H9 (cell line): ENCODE measurements around the gene NFATC1. TPM values are rescaled to one million over a fixed set of nuclear protein-coding genes. Genes with fewer than 3 reads are reported as not detected.

Experiments
- DNase-seq: peaks from one replicate; pipeline ENCODE4 v3.0.0-alpha.2; 2017
- H2AFZ ChIP-seq: one replicate; pipeline ENCODE4 v1.6.1; 2013; ENCODE audit warnings: mild to moderate bottlenecking, low read length, control low read depth, moderate library complexity
- H2AK5ac ChIP-seq: 2 replicates; pipeline ENCODE4 v1.6.1; 2013; ENCODE audit warnings: low read length, control low read depth, mixed read lengths; ENCODE audit not compliant: insufficient read length
- H2BK120ac ChIP-seq: one replicate; pipeline ENCODE4 v1.6.1; 2013; ENCODE audit warnings: low read depth, mild to moderate bottlenecking, low read length, control low read depth, inconsistent platforms; ENCODE audit not compliant: poor library complexity, severe bottlenecking
- H2BK12ac ChIP-seq: 2 replicates; pipeline ENCODE4 v1.6.1; 2013; ENCODE audit warnings: low read length, control low read depth, mixed read lengths, low read depth; ENCODE audit not compliant: insufficient read length
- H2BK15ac ChIP-seq: 2 replicates; pipeline ENCODE4 v1.6.1; 2013; ENCODE audit warnings: low read depth, low read length, control low read depth
- H2BK20ac ChIP-seq: one replicate; pipeline ENCODE4 v1.6.1; 2013; ENCODE audit warnings: low read depth, mild to moderate bottlenecking, low read length, control low read depth, inconsistent platforms; ENCODE audit not compliant: poor library complexity, severe bottlenecking
- H2BK5ac ChIP-seq: 2 replicates; pipeline ENCODE4 v1.6.1; 2013; ENCODE audit warnings: low read length, control low read depth, mixed read lengths; ENCODE audit not compliant: insufficient read length
- H3K14ac ChIP-seq: 2 replicates; pipeline ENCODE4 v1.6.1; 2013; ENCODE audit warnings: low read length, control low read depth; ENCODE audit not compliant: insufficient read depth
- H3K18ac ChIP-seq: 2 replicates; pipeline ENCODE4 v1.6.1; 2013; ENCODE audit warnings: low read depth, mild to moderate bottlenecking, mixed read lengths, low read length, control low read depth; ENCODE audit not compliant: insufficient read length
- H3K23ac ChIP-seq: 2 replicates; pipeline ENCODE4 v1.6.1; 2013; ENCODE audit warnings: low read length, control low read depth, mixed read lengths, low read depth; ENCODE audit not compliant: insufficient read length
- H3K23me2 ChIP-seq: 2 replicates; pipeline ENCODE4 v1.6.1; 2013; ENCODE audit warnings: low read depth, mild to moderate bottlenecking, mixed read lengths, low read length, control low read depth; ENCODE audit not compliant: insufficient read length, poor library complexity, severe bottlenecking
- H3K27ac ChIP-seq: 2 replicates; pipeline ENCODE4 v1.5.1; 2013; ENCODE audit warnings: low read length, control low read depth, mixed read lengths, low read depth; ENCODE audit not compliant: insufficient read length
- H3K27me3 ChIP-seq: 2 replicates; pipeline ENCODE4 v1.6.1; 2013; ENCODE audit warnings: low read length, control low read depth, inconsistent platforms; ENCODE audit not compliant: insufficient read depth
- H3K4ac ChIP-seq: 2 replicates; pipeline ENCODE4 v1.6.1; 2013; ENCODE audit warnings: low read depth, mild to moderate bottlenecking, control low read depth, inconsistent platforms, low read length, moderate library complexity
- H3K4me1 ChIP-seq: 2 replicates; pipeline ENCODE4 v1.6.1; 2013; ENCODE audit warnings: low read length, control low read depth, inconsistent platforms; ENCODE audit not compliant: insufficient read depth
- H3K4me2 ChIP-seq: 2 replicates; pipeline ENCODE4 v1.6.1; 2013; ENCODE audit warnings: low read length, control low read depth, mixed read lengths; ENCODE audit not compliant: insufficient read length, insufficient read depth
- H3K56ac ChIP-seq: 2 replicates; pipeline ENCODE4 v1.6.1; 2013; ENCODE audit warnings: low read depth, mild to moderate bottlenecking, mixed read lengths, low read length, control low read depth; ENCODE audit not compliant: insufficient read length
- H3K79me1 ChIP-seq: 2 replicates; pipeline ENCODE4 v1.6.1; 2013; ENCODE audit warnings: low read depth, mild to moderate bottlenecking, moderate library complexity, low read length, control low read depth, inconsistent platforms; ENCODE audit not compliant: insufficient read depth, poor library complexity, severe bottlenecking
- H3K79me2 ChIP-seq: 2 replicates; pipeline ENCODE4 v1.6.1; 2013; ENCODE audit warnings: low read length, control low read depth, inconsistent platforms; ENCODE audit not compliant: insufficient read depth
- H3K9ac ChIP-seq: 2 replicates; pipeline ENCODE4 v1.6.1; 2013; ENCODE audit warnings: low read length, control low read depth, mixed read lengths; ENCODE audit not compliant: insufficient read length; ENCODE audit errors: extremely low read depth
- H3K9me3 ChIP-seq: one replicate; pipeline ENCODE4 v1.6.1; 2013; ENCODE audit warnings: low read depth, low read length, inconsistent platforms; ENCODE audit not compliant: control insufficient read depth
- H3T11ph ChIP-seq: one replicate; pipeline ENCODE4 v1.6.1; 2013; ENCODE audit warnings: mild to moderate bottlenecking, low read length, control low read depth, inconsistent platforms
- H4K20me1 ChIP-seq: one replicate; pipeline ENCODE4 v1.6.1; 2013; ENCODE audit not compliant: control insufficient read depth, insufficient read length, insufficient read depth
- H4K5ac ChIP-seq: 2 replicates; pipeline ENCODE4 v1.6.1; 2013; ENCODE audit warnings: low read depth, mild to moderate bottlenecking, mixed read lengths, low read length, control low read depth; ENCODE audit not compliant: insufficient read length
- H4K8ac ChIP-seq: replicated peaks from 2 replicates; pipeline ENCODE4 v1.6.1; 2013; ENCODE audit warnings: low read length, control low read depth, mixed read lengths, low read depth; ENCODE audit not compliant: insufficient read length
- H4K91ac ChIP-seq: 2 replicates; pipeline ENCODE4 v1.6.1; 2013; ENCODE audit warnings: low read depth, mild to moderate bottlenecking, moderate library complexity, mixed read lengths, low read length, control low read depth; ENCODE audit not compliant: insufficient read length
- H3K27ac Mint-ChIP-seq, 3 experiments: 2 replicates in 2 of 3; 3 replicates in 1 of 3; pipeline ENCODE4 v1.8.0; 2020 to 2021; ENCODE audit warnings: mixed read lengths in 3 of 3, mild to moderate bottlenecking in 1 of 3, moderate library complexity in 1 of 3
- H3K27me3 Mint-ChIP-seq: 2 replicates; pipeline ENCODE4 v1.8.0; 2021; ENCODE audit warnings: low read depth, mild to moderate bottlenecking, moderate library complexity, mixed read lengths
- H3K36me3 Mint-ChIP-seq, 3 experiments: 2 replicates in 2 of 3; 3 replicates in 1 of 3; pipeline ENCODE4 v1.8.0; 2020 to 2021; ENCODE audit warnings: low read depth in 3 of 3, mixed read lengths in 3 of 3; ENCODE audit not compliant: insufficient read depth in 1 of 3
- H3K4me1 Mint-ChIP-seq, 2 experiments: 2 replicates each; pipeline ENCODE4 v1.8.0; 2020; ENCODE audit warnings: mixed read lengths in 2 of 2
- H3K4me3 Mint-ChIP-seq, 2 experiments: 2 replicates in 1 of 2; 3 replicates in 1 of 2; pipeline ENCODE4 v1.8.0; 2020 to 2021; ENCODE audit warnings: mild to moderate bottlenecking in 2 of 2, mixed read lengths in 2 of 2, moderate library complexity in 1 of 2
- H3K9me3 Mint-ChIP-seq, 2 experiments: 2 replicates in 1 of 2; 3 replicates in 1 of 2; pipeline ENCODE4 v1.8.0; 2020; ENCODE audit warnings: mild to moderate bottlenecking in 2 of 2, mixed read lengths in 2 of 2, moderate library complexity in 1 of 2
- CTCF ChIP-seq: fragments of 200-600 bp; sonication (generic); conservative IDR thresholded peaks from 3 replicates; pipeline ENCODE4 v1.8.0; 2021; ENCODE audit warnings: antibody characterized with exemption, mild to moderate bottlenecking
- WGBS: extraction: QIAGEN DNeasy Blood & Tissue Kit; methylation state at CpG from one replicate; pipeline ENCODE4 v1.1.7; 2013; ENCODE audit warnings: missing lambda C conversion rate, low lambda C conversion rate, mixed read lengths; ENCODE audit not compliant: insufficient read length; ENCODE audit errors: extremely low coverage; 5-methylcytosine and 5-hydroxymethylcytosine counted together
- total RNA-seq: library from RNA; stranded (reverse); gene quantifications from 2 replicates; pipeline ENCODE4 v1.2.1, GENCODE V29; 2021

The NFATC1 gene
- total RNA-seq, 1 experiment from 2014 or later, result 5.5 TPM

GRCh38 chr18:79508565-79509535, 113.1 kb downstream of the NFATC1 start:
- H3K4me3 Mint-ChIP-seq, result peak overlapping the region in 1 of 2 experiments; percentile 33; a peak in 2 of 5 replicates
- Histone ChIP-seq H3K9ac (no peak overlapping the region), H2BK20ac (no peak overlapping the region), H3K27me3 (no peaks in the 10 kb centered on the region; the same call in 1 of the 2 replicates), H4K91ac (no peak overlapping the region), H3K79me2 (no peaks in the 10 kb centered on the region), H3K79me1 (no peaks in the 10 kb centered on the region), H3K4me2 (peak overlapping the region; percentile 18), H3K23me2 (no peaks in the 10 kb centered on the region), H4K20me1 (no peaks in the 10 kb centered on the region), H3T11ph (no peak overlapping the region), H3K56ac (no peak overlapping the region), H4K8ac (no peak overlapping the region), H2BK5ac (no peak overlapping the region), H3K4ac (no peak overlapping the region), H3K9me3 (no peaks in the 10 kb centered on the region), H2BK15ac (no peak overlapping the region), H3K18ac (no peak overlapping the region), H3K27ac (no peak overlapping the region), H3K23ac (no peak overlapping the region), H2AK5ac (no peak overlapping the region), H4K5ac (no peak overlapping the region), H2AFZ (no peak overlapping the region), H3K14ac (no peak overlapping the region), H3K4me1 (no peaks in the 10 kb centered on the region), H2BK12ac (no peak overlapping the region), H2BK120ac (no peak overlapping the region)
- peaks cover 0 to 2% (median 0%) of the 10 kb centered on the region in 3 experiments; a peak in 1 of 7 replicates for H3K36me3 Mint-ChIP-seq
- 100% methylated on average over 3 of the region's 40 CpGs for WGBS
- H3K9me3 Mint-ChIP-seq, result no peaks in the 10 kb centered on the region; a peak in 2 of 5 replicates
- no peak overlapping the region for H3K27ac Mint-ChIP-seq
- TF ChIP-seq CTCF, result no peak
- DNase-seq, result no peak
- H3K27me3 Mint-ChIP-seq, result peaks cover 7% of the 10 kb centered on the region
- peaks cover 4 to 16% of the 10 kb centered on the region in 2 experiments; a peak in 3 of 4 replicates for H3K4me1 Mint-ChIP-seq
